Activated CD8-positive, alpha-beta memory T cell treated with anti-CD3 and anti-CD28 coated beads, Interleukin-2, amount 50 U/mL, for 1 hour (primary cell): ENCODE measurements around the gene GPR146.
A peak's percentile ranks its signal among the peaks of the same experiment; 100 is the strongest.
"Not testable (repeated sequence)": the region's sequence is repeated elsewhere in the genome, so short reads cannot be mapped to it uniquely, and the experiment has no call there.

Experiments
- DNase-seq: peaks from one replicate; pipeline ENCODE4 v3.0.0-alpha.2; 2020; ENCODE audit errors: extremely low read depth

The GPR146 gene

DNA sequence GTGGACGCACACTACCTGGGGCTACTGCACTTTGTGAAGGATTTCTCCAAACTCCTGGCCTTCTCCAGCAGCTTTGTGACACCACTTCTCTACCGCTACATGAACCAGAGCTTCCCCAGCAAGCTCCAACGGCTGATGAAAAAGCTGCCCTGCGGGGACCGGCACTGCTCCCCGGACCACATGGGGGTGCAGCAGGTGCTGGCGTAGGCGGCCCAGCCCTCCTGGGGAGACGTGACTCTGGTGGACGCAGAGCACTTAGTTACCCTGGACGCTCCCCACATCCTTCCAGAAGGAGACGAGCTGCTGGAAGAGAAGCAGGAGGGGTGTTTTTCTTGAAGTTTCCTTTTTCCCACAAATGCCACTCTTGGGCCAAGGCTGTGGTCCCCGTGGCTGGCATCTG is 14.0 kb downstream of the GPR146 start:
- DNase-seq: no peak

DNA sequence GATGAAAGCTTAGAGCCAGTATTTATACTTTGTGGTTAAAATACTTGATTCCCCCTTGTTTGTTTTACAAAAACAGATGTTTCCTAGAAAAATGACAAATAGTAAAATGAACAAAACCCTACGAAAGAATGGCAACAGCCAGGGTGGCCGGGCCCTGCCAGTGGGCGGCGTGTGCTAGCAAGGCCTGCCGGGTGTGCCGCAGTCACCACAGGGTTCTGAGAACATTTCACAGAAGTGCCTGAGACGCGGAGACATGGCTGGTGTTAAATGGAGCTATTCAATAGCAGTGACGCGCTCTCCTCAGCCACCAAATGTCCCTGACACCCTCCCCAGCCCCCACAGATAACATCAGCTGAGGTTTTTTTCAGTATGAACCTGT is 14.5 kb downstream of the GPR146 start:
- no peak for DNase-seq

DNA sequence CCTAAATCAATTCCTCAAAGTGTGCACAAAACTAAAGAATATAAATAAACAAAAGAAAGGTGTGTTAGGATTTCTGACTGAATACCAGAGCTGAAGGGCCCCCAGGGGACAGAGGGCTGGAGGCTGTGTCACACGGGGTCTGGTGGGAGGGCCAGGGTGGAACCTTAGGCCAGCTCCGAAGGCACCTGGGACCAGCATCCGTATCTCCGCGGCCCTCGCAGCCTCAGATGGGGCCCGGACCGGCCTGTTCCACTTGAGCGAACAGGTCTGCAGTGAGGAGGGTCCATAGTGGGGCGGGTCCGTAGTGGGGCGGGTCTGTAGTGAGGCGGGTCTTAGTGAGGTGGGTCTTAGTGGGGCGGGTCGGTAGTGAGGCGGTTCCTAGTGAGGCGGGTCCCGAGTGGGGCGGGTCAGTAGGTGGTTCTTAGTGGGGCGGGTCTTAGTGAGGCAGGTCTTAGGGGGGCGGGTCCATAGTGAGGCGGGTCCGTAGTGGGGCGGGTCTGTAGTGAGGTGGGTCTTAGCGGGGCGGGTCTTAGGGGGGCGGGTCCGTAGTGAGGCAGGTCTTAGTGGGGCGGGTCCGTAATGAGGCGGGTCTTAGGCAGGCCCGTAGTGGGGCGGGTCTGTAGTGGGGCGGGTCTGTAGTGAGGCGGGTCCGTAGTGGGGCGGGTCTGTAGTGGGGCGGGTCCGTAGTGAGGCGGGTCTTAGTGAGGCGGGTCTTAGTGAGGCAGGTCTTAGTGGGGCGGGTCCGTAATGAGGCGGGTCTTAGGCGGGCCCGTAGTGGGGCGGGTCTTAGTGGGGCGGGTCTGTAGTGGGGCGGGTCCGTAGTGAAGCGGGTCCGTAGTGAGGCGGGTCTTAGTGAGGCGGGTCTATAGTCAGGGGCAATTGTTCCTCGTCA is 15.1 kb downstream of the GPR146 start:
- no peak for DNase-seq

DNA sequence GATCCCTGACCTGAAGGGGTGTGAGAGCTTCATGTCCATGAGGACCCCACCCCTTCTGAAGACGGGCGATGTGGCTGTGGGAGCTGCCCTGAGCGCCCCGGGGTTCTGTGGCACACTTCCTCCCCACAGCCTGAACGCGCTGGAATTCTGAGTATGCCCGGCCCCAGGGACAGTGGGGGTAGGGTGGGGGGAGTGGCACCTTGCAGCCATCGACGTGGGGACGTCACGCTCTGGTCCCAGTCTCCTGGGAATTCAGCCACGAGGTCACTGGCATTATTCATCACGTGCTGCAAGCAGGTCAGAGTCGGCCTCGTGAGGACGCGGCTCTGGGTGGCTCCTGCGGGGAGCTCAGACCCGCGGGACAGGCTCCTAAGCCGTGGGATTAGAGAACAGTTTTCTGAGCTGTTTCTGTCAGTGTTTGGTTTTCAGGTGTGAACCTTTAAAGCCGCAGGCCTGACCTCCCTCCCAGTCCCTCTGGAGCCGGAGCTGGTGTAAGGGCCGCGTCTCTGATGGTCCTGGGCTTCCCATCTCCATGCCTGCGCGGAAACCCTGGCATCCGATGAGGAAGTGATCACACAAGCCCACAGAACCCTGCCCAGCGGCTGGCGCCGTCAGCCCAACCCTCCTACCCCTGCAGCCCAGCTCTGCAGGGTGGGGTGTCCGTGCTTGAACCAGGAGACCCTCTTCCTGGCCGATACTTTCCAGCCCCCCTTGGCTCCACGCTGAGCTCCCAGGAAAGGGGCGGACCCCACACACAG is 16.1 kb downstream of the GPR146 start:
- no peak for DNase-seq

DNA sequence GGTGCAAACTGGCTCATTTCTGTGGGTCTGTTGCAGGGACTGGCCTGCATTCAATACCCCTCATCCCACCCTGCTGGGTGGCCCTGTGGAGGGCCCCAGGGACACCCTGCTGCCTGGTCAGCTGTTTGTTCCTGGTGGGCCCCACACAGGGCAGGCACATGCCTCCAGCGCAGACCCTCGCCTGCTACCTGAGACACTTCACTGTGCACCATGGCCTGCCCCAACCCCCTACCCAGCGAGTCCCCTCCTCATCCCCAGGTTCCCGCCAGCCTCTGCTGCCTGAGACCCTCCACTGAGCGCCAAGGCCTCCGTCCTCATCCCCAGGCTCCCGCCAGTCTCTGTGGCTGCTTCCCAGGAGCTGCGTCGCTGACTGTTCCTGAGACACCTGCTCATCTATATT is 16.8 kb downstream of the GPR146 start:
- DNase-seq: no peak

DNA sequence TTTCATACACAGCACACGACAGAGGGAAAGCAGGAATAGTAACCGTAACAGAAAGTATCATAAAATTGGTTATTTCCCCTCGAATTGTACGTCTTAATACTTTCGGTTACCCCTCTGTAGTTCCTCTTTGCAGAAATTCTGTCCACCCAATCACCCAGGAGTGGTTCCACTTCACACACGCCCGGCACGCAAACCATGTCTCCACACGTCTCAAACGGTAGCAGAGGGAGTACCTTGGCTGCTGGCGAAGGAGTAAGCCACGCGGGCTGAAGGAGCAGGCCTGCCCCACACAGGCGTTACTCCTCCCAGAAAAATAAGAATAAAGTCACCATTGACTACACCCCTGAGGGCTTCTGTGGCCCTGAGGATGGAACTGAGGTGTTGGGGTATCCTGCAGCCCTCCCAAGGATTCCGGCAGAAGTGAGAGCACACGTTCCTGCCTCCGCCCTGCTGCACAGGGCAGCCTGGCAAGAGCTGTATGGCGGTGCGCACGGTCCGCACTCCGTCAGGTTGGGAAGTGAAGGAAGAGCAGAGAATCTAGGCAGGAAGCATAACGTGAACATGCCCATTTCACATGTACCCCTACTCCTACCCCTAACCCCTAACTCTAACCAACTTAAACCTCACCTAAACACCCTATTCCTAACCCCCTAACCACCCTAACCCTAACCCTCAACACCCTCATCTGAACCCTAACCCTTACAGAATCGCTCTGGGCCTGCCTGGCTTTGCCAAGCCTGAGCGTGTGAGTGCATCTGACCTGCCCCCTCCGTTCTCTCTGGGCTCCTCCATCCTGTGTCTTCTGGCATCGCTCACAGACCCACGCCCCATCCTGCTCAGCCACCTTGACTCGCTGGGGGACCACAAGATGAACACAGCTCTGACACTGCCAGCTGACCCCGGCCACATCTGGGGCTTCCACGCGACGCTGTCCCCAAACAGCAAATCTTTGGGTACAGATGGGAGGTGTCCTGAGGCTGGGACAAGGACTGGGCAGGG is 18.2 kb downstream of the GPR146 start:
- DNase-seq: no peak

DNA sequence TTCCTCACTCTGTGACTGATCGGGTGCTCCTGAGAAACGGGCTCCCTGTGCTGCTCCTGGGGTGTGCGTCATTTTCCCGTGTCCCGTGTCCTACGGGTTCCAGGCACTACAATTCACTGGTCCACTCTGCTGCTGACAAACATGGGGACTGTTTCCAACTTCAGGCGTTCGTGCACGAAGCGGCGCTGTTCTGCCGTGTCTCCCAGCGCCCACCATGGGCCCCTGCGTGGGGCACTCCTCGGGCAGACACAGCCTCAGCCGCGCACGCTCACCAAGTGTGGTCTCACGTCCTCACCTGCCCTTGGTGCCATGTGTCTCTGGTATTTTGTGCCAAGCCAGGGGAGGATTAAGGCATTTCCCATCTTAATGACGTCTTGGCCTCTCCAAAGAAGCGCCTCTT is 19.0 kb downstream of the GPR146 start:
- DNase-seq: no peak

DNA sequence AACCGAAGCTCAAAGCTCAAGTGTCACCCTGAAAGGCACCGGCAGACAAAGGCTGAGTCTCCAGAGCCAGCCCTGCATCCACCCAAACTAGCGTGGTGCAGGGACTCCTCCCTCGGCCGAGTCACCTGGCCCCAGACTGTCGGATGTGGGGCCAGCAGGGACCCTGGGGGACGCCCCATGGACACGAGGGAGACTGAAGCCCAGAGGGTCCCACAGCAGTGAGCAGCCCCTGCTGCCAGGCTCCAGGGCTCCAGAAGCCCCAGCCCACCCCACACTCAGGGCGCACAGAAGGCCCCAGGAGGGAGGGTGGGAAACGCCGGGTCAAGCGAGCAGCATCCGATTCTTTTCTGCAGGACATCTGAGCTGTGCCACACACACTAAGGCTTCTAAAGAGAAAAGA is 20.2 kb downstream of the GPR146 start:
- no peak for DNase-seq

DNA sequence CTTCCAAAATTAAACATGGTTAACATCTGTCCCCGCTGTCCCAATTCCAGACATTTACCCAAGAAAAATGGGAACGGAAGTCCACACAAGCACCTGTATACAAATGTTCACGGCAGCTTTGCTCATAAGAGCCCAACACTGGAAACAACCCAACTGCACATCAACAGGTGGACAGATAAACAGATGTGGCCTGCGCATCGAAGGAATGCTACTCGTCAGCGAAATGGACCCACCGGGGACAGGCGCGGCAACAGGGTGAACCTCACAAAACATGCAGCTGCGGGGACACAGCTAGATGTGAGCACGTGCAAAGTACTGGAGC is 20.9 kb downstream of the GPR146 start:
- DNase-seq: no peak

DNA sequence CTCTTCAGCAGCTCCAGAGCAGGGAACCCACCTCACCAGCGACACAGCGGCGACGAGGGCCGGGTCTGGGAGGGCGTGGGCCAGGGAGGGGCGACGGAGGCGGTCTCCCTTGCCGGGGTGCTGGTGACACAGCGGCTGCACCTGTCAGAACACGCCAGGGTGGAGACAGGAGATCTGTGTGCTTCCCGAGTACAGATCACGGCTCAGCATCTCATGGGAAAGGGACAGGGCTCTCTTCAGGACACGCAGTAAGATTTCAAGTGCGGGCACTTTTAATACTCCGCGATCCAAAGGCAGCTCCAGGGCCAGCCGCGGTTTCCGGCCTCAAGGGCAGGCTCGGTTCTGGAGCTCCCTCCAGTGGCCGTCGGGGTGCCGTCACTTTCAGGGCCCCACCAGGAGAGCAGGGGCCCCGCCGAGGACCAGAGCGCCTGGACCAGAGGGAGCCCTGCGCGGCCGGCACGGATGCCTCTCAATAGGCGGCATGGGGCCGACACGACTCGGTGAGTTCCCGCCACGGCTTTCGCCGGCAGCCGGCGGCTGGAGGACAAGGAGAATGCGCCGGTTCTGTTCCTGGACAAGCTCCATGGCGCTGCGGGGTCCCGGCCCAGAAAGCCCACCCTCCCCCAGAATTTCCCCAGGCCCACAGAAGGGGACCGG is 21.4 kb downstream of the GPR146 start:
- DNase-seq: peak; percentile 54

DNA sequence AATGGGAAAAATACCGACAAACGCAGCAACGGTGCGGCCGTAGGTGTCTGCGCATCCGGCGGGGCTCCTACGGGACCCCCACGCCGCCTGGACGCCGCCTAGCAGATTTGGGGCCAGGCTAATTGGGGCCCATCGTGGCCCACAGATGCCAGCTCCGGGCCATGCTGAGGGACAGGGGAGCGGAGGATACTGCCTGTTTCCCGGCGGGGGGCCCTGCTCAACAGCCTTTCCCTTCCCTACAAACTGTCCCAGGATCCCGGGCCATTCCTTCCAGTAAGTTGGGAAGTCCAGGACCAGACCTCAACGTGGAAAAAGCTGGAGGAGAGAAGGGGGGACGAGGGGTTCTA is 21.9 kb downstream of the GPR146 start:
- no peak for DNase-seq

DNA sequence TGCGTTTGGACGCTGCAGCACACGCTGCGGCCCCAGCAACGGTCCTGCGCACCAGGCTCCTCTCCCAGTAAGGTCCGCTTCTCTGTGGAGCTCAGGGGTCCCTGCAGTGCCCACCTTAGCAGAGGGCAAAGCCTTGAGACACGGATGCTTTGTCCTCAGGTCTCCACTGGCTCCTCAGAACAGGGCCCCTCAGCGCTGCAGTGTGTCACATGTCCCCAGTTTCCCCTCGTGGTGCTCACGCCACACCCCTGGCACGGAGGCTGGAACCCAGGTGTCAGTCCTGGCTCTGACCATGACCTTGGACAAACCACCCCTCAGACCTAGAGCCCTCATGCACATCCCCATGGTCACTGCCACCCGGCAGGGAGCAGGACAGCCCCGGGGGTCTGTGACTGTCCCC is 23.7 kb downstream of the GPR146 start:
- DNase-seq: no peak

DNA sequence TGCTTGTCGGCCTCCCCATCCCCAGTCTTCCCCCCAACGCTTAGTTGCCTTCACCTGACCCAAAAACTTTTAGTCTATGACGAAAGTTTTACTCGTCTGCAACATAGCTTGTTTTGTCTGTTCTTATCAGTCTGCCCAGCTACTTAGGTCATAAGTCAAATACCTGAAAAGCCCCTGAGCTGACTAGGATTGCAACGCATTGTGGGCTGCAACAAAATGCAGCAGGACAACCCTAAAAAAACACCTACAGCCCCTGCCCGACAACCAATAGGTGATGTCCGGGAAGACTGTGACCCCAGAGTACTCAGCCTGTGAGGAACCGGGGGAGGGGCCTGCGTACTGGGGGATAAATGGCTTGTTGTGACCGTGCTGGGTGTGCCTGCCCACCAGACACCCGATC is 24.3 kb downstream of the GPR146 start:
- DNase-seq: no peak

DNA sequence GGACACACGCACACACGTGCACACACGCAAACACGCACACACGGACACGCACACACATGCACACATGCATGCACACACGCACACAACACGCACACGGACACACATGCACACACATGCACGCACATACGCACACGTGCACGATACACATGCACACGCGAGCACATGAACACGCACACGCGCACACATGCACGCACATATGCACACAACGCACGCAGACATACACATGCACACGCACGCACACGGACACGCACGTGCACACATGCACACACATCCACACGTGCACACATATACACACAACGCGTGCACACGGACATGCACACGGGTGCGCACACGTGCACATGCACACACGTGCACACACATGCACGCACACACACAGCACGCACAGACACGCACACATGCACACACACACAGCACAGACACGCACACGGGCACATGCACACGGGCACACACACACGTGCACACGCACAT is 26.2 kb downstream of the GPR146 start:
- DNase-seq: no peak

DNA sequence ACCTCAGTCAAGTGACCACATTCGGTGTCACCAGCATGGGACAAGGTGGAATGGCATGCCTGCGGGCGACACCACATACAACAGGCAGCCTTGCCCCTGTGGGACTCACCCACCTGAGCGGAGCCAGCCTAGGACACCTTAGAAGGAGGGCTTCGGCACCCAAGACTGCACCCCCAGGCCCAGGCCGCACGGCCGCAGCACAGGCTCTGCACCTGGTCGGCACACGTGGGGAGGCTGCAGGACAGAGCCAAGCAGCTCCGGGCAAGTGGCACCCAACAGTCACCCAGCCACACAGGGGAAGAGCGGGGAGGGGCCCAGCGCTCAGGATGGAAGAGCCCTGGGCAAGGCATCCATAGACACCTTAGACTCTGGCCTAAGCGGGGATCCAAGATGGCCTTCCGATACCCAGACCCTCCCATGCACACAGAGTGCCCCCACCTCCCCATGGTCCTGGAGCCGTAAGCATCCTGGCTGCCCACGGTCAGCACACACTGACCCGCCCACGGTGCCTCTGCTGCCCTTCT is 27.4 kb downstream of the GPR146 start:
- no peak for DNase-seq

DNA sequence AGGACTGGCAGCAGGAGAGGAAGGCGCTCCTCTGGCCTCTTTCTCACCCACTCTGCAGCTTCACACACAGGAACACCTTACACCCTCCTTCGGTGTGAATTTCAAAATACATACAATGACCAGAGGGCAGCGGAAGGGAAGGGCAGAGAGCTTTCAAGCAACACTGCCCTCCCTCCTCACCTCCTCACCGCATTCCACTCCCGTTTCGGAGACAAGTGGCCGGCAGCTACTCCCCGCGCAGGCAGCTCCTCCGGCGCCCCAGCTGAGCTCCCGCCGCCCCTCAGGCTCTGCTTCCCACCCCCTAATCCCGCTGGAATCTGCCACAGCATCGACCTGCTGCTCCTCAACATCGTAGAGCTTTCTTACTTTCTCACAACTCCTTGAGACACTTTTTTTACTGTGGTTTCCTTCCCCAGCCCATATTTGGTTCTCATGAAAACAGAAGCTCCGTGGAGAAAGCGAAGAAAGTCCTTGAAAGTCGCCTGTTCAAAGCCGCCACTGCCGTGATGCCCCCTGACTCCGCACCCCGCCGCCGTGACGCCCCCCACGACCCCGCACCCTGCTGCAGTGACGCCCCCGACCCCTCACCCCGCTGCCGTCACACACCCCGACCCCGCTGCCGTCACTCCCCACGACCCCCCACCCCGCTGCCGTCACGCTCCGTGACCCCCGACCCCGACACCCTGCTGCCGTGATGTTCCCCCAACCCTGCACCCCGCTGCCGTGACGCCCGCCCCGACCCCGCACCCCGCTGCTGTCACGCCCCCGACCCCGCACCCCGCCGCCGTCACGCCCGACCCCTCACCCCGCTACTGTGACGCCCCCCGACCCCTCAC is 29.0 kb downstream of the GPR146 start:
- DNase-seq: no peak

DNA sequence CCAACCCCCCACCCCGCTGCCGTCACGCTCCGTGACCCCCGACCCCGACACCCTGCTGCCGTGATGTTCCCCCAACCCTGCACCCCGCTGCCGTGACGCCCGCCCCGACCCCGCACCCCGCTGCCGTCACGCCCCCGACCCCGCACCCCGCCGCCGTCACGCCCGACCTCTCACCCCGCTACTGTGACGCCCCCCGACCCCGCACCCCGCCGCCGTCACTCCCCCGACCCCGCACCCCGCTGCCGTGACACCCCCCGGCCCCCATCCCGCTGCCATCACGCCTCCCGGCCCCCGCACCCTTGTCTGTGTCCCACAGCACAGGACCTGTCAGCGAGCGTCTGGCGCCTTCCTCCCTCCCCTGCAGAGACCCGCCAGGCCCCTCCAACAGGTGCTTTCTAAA is 29.7 kb downstream of the GPR146 start:
- DNase-seq: not testable (repeated sequence)

DNA sequence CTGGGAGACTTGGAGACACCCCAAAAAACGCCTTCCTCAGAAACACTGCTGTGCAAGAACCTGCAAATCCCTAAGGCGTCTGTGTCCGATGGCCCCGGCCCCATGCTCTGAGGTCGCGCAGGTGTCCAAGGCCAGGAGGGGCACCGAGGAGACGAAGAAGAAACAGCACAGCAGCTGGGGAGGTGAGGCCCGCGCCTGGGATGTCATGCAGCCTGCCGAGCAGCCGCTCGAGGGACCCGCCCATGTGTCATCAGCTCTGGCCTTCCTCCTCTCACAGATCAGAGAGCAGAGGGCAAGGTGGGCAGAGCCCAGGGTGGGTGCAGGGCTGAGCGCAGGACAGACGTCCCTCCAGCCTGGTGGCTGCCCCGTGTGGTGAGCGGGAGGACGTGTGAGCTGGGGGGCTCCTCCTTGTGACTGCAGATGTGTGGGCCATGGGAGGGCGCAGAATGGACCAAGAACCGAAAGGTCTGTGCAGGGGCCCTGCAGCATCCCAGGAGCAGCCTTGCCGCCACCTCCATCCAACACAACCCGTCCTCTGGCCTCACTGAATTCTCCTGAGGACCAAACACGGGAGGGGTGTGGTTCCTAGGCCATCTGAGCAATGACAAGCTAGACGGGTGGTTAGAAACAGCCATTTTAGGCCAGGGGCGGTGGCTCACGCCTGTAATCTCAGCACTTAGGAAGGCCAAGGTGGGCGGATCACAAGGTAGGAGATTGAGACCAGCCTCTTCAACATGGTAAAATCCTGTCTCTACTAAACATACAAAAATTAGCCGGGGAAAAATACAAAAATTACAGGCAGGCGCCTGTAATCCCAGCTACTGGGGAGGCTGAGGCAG is 30.5 kb downstream of the GPR146 start:
- DNase-seq: no peak
